Measurements from ENCODE around the gene ZIM2.

Gene ZIM2

GRCh38 chr19:56740501-56740900, 100.0 kb downstream of the ZIM2 start:
- no peak for DNase-seq (ENCODE audit: low read depth)
- TF ChIP-seq, protein P1, sequence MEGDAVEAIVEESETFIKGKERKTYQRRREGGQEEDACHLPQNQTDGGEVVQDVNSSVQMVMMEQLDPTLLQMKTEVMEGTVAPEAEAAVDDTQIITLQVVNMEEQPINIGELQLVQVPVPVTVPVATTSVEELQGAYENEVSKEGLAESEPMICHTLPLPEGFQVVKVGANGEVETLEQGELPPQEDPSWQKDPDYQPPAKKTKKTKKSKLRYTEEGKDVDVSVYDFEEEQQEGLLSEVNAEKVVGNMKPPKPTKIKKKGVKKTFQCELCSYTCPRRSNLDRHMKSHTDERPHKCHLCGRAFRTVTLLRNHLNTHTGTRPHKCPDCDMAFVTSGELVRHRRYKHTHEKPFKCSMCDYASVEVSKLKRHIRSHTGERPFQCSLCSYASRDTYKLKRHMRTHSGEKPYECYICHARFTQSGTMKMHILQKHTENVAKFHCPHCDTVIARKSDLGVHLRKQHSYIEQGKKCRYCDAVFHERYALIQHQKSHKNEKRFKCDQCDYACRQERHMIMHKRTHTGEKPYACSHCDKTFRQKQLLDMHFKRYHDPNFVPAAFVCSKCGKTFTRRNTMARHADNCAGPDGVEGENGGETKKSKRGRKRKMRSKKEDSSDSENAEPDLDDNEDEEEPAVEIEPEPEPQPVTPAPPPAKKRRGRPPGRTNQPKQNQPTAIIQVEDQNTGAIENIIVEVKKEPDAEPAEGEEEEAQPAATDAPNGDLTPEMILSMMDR (IDR thresholded peaks at IDR 0.05; ENCODE audit: low read length, missing control alignments), result no peak
- H3K4me3 ChIP-seq (replicated peaks; ENCODE audit: low read depth, low read length), result no peak overlapping the region

DNA sequence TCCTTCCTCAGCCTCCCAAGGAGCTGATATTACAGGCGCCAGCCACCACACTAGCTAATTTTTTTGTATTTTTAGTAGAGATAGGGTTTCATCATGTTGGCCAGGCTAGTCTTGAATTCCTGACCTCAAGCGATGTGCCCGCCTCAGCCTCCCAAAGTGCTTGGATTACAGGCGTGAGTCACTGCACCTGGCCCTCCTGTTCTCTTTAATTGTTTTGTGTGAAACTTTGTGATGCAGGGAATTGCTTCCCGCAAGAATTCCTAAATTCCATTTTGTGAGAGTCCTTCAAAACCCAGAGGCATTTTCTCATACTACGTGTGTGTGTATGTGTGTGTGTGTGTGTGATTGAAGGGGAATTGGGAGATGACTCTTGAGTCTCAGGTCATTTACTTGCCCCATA, 104.0 kb downstream of the ZIM2 start:
- DNase-seq (ENCODE audit: low read depth), result no peak
- TF ChIP-seq, protein P1 (IDR thresholded peaks at IDR 0.05; ENCODE audit: low read length, missing control alignments), result no peak
- no peak overlapping the region for H3K4me3 ChIP-seq (replicated peaks; ENCODE audit: low read depth, low read length)

GRCh38 chr19:56732976-56733375, 107.5 kb downstream of the ZIM2 start:
- no peak overlapping the region for H3K4me3 ChIP-seq (replicated peaks; ENCODE audit: low read depth, low read length)
- TF ChIP-seq, protein P1 (IDR thresholded peaks at IDR 0.05; ENCODE audit: low read length, missing control alignments), result no peak
- DNase-seq (ENCODE audit: low read depth), result no peak

DNA sequence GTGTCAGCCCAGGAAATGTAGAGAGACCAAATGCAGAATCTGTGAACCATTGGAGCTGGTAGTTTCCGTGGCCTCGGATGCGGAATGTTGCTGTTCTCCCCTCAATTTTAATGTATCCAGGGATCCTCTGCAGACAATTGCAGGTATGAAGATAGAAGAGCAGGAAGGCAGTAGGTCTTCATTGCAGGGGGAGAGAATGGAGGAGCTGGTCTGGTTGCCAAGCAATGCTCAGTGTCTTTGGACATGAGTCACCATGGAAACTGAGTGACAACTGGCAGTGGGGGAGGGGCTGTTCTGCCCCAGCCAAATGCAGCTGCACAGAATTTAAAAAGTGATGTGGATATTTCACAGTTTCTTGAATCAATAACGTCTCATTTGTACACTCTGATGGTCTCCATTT, 112.8 kb downstream of the ZIM2 start:
- DNase-seq (ENCODE audit: low read depth), result no peak
- TF ChIP-seq, protein P1 (IDR thresholded peaks at IDR 0.05; ENCODE audit: low read length, missing control alignments), result no peak
- no peak overlapping the region for H3K4me3 ChIP-seq (replicated peaks; ENCODE audit: low read depth, low read length)

DNA sequence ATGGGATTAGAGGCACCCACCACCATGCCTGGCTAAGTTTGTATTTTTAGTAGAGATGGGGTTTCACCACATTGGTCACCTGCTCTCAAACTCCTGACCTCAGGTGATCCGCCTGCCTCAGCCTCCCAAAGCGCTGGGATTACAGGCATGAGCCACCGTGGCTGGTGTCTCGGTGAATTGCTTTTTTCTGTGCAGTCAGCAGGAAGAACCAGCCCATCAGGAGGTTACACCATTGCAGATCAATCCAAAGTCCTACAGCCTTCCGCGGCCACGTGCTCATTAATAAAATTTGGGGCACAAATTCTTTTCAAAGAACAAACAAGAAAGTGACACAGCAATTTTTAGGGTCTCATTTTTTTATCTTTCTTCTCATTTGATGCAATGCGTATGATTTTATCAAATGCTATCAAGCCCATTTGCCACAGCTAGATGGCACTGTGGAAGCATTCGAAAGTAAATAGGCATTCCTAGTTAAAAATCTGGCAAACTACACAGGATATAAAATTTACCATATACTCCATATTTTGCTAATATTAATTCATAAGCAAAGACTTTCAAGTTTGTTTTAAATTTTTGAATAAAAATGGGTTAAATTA, 114.6 kb downstream of the ZIM2 start:
- no peak overlapping the region for H3K4me3 ChIP-seq (replicated peaks; ENCODE audit: low read depth, low read length)
- TF ChIP-seq, protein P1 (IDR thresholded peaks at IDR 0.05; ENCODE audit: low read length, missing control alignments), result no peak
- peak; percentile 1 for DNase-seq (ENCODE audit: low read depth)

Measured in fibroblast of pulmonary artery (primary cell).